HepG2 (cell line): Measurements from ENCODE around the gene FLT3LG. TPM values are rescaled to one million over a fixed set of nuclear protein-coding genes. Genes with fewer than 3 reads are reported as not detected.

Experiments used
- CAMTA2 ChIP-seq: sonication (generic); formaldehyde crosslinking; IDR thresholded peaks from 2 replicates; pipeline ENCODE4 v1.4.0; 2020; ENCODE audit warnings: mild to moderate bottlenecking, missing genetic modification reagents, borderline replicate concordance
- CBX2 ChIP-seq, 2 experiments: fragments of 200-600 bp in 1 of 2; sonication (generic); formaldehyde crosslinking in 1 of 2; IDR thresholded peaks; 2 replicates each; pipeline versions ENCODE4 v1.7.0 to v1.8.1; 2018 to 2022; ENCODE audit warnings: low read depth in 2 of 2, low read length in 1 of 2, mild to moderate bottlenecking in 1 of 2, missing genetic modification reagents in 1 of 2
- CENPT ChIP-seq: sonication (generic); formaldehyde crosslinking; IDR thresholded peaks from 2 replicates; pipeline ENCODE4 v1.8.0; 2022; ENCODE audit warnings: low read depth, mild to moderate bottlenecking, moderate library complexity, missing genetic modification reagents
- FOXC1 ChIP-seq: sonication (generic); formaldehyde crosslinking; IDR thresholded peaks from 2 replicates; pipeline ENCODE4 v1.8.0; 2022; ENCODE audit warnings: mild to moderate bottlenecking, missing genetic modification reagents, borderline replicate concordance
- FOXJ3 ChIP-seq: sonication (generic); formaldehyde crosslinking; IDR thresholded peaks from 2 replicates; pipeline ENCODE4 v1.4.0; 2020; ENCODE audit warnings: missing genetic modification reagents, mild to moderate bottlenecking, borderline replicate concordance
- GMEB2 ChIP-seq: IDR thresholded peaks from 2 replicates; pipeline ENCODE4 v1.6.1; 2016; ENCODE audit warnings: missing biosample characterization, missing genetic modification reagents, low read depth
- HMG20A ChIP-seq: IDR thresholded peaks from 2 replicates; pipeline ENCODE4 v1.6.1; 2016; ENCODE audit warnings: borderline replicate concordance
- IRX3 ChIP-seq: sonication (generic); formaldehyde crosslinking; IDR thresholded peaks from 2 replicates; pipeline ENCODE4 v1.8.1; 2023; ENCODE audit warnings: mild to moderate bottlenecking, low read depth, missing genetic modification reagents, borderline replicate concordance
- JARID2 ChIP-seq: sonication (generic); formaldehyde crosslinking; IDR thresholded peaks from 2 replicates; pipeline ENCODE4 v1.8.1; 2023; ENCODE audit warnings: missing genetic modification reagents, inconsistent platforms; ENCODE audit not compliant: insufficient replicate concordance
- MED1 ChIP-seq: sonication (generic); formaldehyde crosslinking; IDR thresholded peaks from 2 replicates; pipeline ENCODE4 v1.4.0; 2020; ENCODE audit warnings: missing genetic modification reagents
- REPIN1 ChIP-seq: sonication (generic); formaldehyde crosslinking; IDR thresholded peaks from 2 replicates; pipeline ENCODE4 v1.8.0; 2022; ENCODE audit warnings: missing genetic modification reagents, low read depth, mild to moderate bottlenecking, borderline replicate concordance
- RXRB ChIP-seq: IDR thresholded peaks from 2 replicates; pipeline ENCODE4 v1.6.1; 2016; ENCODE audit warnings: borderline replicate concordance, missing genetic modification reagents, missing compliant biosample characterization
- SAFB2 ChIP-seq: sonication (generic); formaldehyde crosslinking; IDR thresholded peaks from 2 replicates; pipeline ENCODE4 v1.5.1; 2020; ENCODE audit warnings: missing genetic modification reagents, low read depth, mild to moderate bottlenecking, borderline replicate concordance
- TFE3 ChIP-seq: IDR thresholded peaks from 2 replicates; pipeline ENCODE4 v1.6.1; 2016
- THAP9 ChIP-seq: sonication (generic); formaldehyde crosslinking; IDR thresholded peaks from 2 replicates; pipeline ENCODE4; 2020; ENCODE audit warnings: missing genetic modification reagents, mild to moderate bottlenecking, borderline replicate concordance
- THRA ChIP-seq: sonication (generic); formaldehyde crosslinking; IDR thresholded peaks from 2 replicates; pipeline ENCODE4 v1.4.0; 2020; ENCODE audit warnings: missing genetic modification reagents, borderline replicate concordance
- TSC22D2 ChIP-seq: sonication (generic); formaldehyde crosslinking; IDR thresholded peaks from 2 replicates; pipeline ENCODE4 v1.5.1; 2020; ENCODE audit warnings: missing genetic modification reagents, mild to moderate bottlenecking, borderline replicate concordance
- YY1 ChIP-seq: IDR thresholded peaks from 2 replicates; pipeline ENCODE4 v1.6.1; 2011; ENCODE audit warnings: low read length, low read depth, moderate library complexity, mild to moderate bottlenecking; ENCODE audit not compliant: insufficient read depth, insufficient replicate concordance
- ZC3H13 ChIP-seq: sonication (generic); formaldehyde crosslinking; IDR thresholded peaks from 2 replicates; pipeline ENCODE4 v1.8.1; 2023; ENCODE audit warnings: mild to moderate bottlenecking, missing genetic modification reagents, moderate library complexity
- ZNF230 ChIP-seq: sonication (generic); formaldehyde crosslinking; IDR thresholded peaks from 2 replicates; pipeline ENCODE4 v1.4.0; 2020; ENCODE audit warnings: mild to moderate bottlenecking, missing genetic modification reagents
- ZNF850 ChIP-seq: sonication (generic); formaldehyde crosslinking; conservative IDR thresholded peaks from 2 replicates; pipeline ENCODE4 v1.9.0; 2021; ENCODE audit warnings: mild to moderate bottlenecking, missing genetic modification reagents
- polyA plus RNA-seq, 8 experiments: library from polyadenylated mRNA; depleted of rRNA in 3 of 8; stranded (reverse) in 7 of 8; unstranded in 1 of 8; fragments of >200 nt; fragmentation: Illumina TruSeq in 4 of 8; extraction: Trizol in 4 of 8; gene quantifications; 2 replicates each; pipeline versions ENCODE4 v1.2.1 to v1.2.3, GENCODE V29; 2011 to 2016; ENCODE audit warnings: low read depth in 4 of 8, missing spikeins in 1 of 8, mixed read lengths in 1 of 8; ENCODE audit not compliant: insufficient read depth in 1 of 8
- total RNA-seq, 5 experiments: library from RNA; depleted of rRNA; stranded (reverse); fragments of >200 nt; fragmentation: Illumina TruSeq; extraction: Trizol; gene quantifications; 2 replicates each; pipeline ENCODE4 v1.2.3, GENCODE V29; 2016; ENCODE audit warnings: low read depth in 1 of 5

Gene FLT3LG
- total and polyA plus RNA-seq, 2 of the 13 experiments (the other 11 are each of a cell fraction or from before 2014, with no cell fraction given): 1.5 to 2.6 TPM

- TF ChIP-seq TFE3: no peak
- TF ChIP-seq YY1: peak; percentile 64
- TF ChIP-seq REPIN1: peak; percentile 19; the same call in 1 of the 2 replicates
- no peak for TF ChIP-seq ZC3H13
- TF ChIP-seq GMEB2: peak; percentile 70
- no peak for TF ChIP-seq FOXJ3
- peak; percentile 10; the same call in 1 of the 2 replicates for TF ChIP-seq MED1 (CRISPR knock-in tag)
- 0 out of 2 replicates have a peak, but pooled peaks have one; percentile 35 for TF ChIP-seq ZNF850 (CRISPR knock-in tag)
- 0 out of 2 replicates have a peak, but pooled peaks have one; percentile 30 for TF ChIP-seq RXRB
- TF ChIP-seq JARID2: no peak
- TF ChIP-seq CAMTA2 (CRISPR knock-in tag): 0 out of 2 replicates have a peak, but pooled peaks have one; percentile 50
- TF ChIP-seq SAFB2: no peak
- TF ChIP-seq CENPT: no peak
- 0 out of 2 replicates have a peak, but pooled peaks have one; percentile 24 for TF ChIP-seq ZNF230
- TF ChIP-seq CBX2 (IDR thresholded peaks at IDR 0.05; ENCODE audit: low read depth, low read length): no peak
- TF ChIP-seq CBX2 (CRISPR knock-in tag; IDR thresholded peaks at IDR 0.05; ENCODE audit: low read depth): no peak
- no peak for TF ChIP-seq FOXC1 (CRISPR knock-in tag)
- TF ChIP-seq THRA (CRISPR knock-in tag): no peak
- TF ChIP-seq TSC22D2 (CRISPR knock-in tag): no peak; the same call in 1 of the 2 replicates
- no peak for TF ChIP-seq HMG20A
- TF ChIP-seq THAP9 (CRISPR knock-in tag): no peak
- no peak for TF ChIP-seq IRX3 (CRISPR knock-in tag)
Measured at GRCh38 chr19:49443366-49444099, 30.5 kb upstream of the FLT3LG start (continued).
